ENCODE results near the gene POU2F3.

DNA sequence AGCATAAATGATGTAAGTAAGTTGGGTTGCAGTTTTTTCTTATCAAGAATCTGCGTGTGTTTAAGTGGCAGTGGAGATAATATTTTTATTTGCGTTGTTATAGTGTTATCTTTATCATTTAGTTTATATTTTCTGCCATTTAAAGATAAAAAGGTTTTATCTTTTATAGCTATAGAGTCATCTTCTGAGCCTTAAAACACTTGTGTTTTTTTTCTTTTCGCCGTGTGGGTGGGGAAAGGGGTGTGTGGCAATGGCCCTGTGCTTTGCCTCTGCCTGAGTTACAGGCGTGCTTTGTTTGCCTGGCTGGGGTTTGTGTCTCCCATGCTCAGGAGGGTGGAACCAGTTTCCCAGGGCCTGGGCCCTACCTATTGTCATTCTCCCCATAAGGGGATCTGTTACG is 112.5 kb downstream of the POU2F3 start:
- TF ChIP-seq, protein P1, sequence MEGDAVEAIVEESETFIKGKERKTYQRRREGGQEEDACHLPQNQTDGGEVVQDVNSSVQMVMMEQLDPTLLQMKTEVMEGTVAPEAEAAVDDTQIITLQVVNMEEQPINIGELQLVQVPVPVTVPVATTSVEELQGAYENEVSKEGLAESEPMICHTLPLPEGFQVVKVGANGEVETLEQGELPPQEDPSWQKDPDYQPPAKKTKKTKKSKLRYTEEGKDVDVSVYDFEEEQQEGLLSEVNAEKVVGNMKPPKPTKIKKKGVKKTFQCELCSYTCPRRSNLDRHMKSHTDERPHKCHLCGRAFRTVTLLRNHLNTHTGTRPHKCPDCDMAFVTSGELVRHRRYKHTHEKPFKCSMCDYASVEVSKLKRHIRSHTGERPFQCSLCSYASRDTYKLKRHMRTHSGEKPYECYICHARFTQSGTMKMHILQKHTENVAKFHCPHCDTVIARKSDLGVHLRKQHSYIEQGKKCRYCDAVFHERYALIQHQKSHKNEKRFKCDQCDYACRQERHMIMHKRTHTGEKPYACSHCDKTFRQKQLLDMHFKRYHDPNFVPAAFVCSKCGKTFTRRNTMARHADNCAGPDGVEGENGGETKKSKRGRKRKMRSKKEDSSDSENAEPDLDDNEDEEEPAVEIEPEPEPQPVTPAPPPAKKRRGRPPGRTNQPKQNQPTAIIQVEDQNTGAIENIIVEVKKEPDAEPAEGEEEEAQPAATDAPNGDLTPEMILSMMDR (IDR thresholded peaks at IDR 0.05): no peak
- TF ChIP-seq POLR2A (IDR thresholded peaks at IDR 0.05) (no peak), EP300 (IDR thresholded peaks at IDR 0.05) (no peak)
